ENCODE data around the gene GNAS-AS1. TPM values are rescaled to one million over a fixed set of nuclear protein-coding genes. Genes with fewer than 3 reads are reported as not detected.

The GNAS-AS1 gene
- total and polyA plus RNA-seq, 10 of the 15 experiments (the other 5 are each of a cell fraction or from before 2014, with no cell fraction given): 0.06 to 2.7 (median 1.2) TPM

DNA sequence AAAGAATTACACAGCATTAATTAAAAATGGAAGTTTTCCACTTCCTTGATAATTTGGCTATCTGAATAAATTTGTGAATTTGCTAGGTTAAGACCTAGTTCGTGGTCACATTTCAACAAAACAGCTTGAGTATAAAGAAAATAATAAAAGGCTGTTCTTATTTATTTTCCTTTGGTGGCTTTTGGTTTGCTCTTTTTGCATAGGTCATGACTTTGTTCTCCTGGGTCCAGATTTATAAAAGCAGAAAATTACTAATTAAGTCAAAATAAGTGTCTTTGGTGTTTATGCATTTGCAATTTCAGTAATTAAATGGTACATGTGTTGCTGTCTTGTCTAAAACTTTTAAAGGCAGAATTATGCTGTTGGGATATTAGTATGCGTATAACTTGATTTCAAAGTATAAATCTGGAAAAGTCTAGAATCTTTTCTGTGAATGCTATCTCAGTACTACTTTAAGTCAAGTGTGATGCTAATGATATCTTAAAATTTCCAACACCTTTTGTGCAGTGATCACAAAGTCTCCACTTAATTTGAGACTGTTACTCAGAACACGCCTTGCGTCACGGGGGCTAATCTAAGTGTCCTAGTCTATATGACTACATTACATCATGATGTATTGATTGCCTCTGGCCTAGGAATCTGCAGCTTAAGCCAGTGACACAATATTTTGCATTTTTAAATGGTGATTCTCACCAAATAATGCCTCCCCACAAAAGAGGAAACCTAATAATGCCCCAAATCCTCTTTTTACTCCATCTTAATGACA, 42.8 kb upstream of the GNAS-AS1 start (continued):
- TF ChIP-seq MEF2B (IDR thresholded peaks at IDR 0.05; ENCODE audit: partially characterized antibody, poor library complexity, severe bottlenecking): no peak
- TF ChIP-seq, protein P1, sequence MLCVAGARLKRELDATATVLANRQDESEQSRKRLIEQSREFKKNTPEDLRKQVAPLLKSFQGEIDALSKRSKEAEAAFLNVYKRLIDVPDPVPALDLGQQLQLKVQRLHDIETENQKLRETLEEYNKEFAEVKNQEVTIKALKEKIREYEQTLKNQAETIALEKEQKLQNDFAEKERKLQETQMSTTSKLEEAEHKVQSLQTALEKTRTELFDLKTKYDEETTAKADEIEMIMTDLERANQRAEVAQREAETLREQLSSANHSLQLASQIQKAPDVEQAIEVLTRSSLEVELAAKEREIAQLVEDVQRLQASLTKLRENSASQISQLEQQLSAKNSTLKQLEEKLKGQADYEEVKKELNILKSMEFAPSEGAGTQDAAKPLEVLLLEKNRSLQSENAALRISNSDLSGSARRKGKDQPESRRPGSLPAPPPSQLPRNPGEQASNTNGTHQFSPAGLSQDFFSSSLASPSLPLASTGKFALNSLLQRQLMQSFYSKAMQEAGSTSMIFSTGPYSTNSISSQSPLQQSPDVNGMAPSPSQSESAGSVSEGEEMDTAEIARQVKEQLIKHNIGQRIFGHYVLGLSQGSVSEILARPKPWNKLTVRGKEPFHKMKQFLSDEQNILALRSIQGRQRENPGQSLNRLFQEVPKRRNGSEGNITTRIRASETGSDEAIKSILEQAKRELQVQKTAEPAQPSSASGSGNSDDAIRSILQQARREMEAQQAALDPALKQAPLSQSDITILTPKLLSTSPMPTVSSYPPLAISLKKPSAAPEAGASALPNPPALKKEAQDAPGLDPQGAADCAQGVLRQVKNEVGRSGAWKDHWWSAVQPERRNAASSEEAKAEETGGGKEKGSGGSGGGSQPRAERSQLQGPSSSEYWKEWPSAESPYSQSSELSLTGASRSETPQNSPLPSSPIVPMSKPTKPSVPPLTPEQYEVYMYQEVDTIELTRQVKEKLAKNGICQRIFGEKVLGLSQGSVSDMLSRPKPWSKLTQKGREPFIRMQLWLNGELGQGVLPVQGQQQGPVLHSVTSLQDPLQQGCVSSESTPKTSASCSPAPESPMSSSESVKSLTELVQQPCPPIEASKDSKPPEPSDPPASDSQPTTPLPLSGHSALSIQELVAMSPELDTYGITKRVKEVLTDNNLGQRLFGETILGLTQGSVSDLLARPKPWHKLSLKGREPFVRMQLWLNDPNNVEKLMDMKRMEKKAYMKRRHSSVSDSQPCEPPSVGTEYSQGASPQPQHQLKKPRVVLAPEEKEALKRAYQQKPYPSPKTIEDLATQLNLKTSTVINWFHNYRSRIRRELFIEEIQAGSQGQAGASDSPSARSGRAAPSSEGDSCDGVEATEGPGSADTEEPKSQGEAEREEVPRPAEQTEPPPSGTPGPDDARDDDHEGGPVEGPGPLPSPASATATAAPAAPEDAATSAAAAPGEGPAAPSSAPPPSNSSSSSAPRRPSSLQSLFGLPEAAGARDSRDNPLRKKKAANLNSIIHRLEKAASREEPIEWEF (IDR thresholded peaks at IDR 0.05; ENCODE audit: insufficient replicate concordance, low read depth, low read length): no peak
- TF ChIP-seq YBX1 (IDR thresholded peaks at IDR 0.05): no peak
- TF ChIP-seq JUNB (IDR thresholded peaks at IDR 0.05): peak; percentile 48; the same call in 1 of the 2 replicates
- no peak for TF ChIP-seq JUND (IDR thresholded peaks at IDR 0.05; ENCODE audit: low read depth, low read length)
- TF ChIP-seq, protein P2, sequence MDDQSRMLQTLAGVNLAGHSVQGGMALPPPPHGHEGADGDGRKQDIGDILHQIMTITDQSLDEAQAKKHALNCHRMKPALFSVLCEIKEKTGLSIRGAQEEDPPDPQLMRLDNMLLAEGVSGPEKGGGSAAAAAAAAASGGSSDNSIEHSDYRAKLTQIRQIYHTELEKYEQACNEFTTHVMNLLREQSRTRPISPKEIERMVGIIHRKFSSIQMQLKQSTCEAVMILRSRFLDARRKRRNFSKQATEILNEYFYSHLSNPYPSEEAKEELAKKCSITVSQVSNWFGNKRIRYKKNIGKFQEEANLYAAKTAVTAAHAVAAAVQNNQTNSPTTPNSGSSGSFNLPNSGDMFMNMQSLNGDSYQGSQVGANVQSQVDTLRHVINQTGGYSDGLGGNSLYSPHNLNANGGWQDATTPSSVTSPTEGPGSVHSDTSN (IDR thresholded peaks at IDR 0.05; ENCODE audit: insufficient replicate concordance, low read depth, low read length): no peak
- no peak for TF ChIP-seq SRF (IDR thresholded peaks at IDR 0.05; ENCODE audit: low read depth in 2 of 2, low read length in 2 of 2)
- TF ChIP-seq CBFB (IDR thresholded peaks at IDR 0.05; ENCODE audit: low read depth): no peak
- no peak for TF ChIP-seq ZNF384 (IDR thresholded peaks at IDR 0.05; ENCODE audit: borderline replicate concordance, low read depth, low read length)
- no peak for TF ChIP-seq TARDBP (IDR thresholded peaks at IDR 0.05; ENCODE audit: borderline replicate concordance)
- 0 out of 2 replicates have a peak, but pooled peaks have one; percentile 16 for TF ChIP-seq NR2F1 (conservative IDR thresholded peaks at IDR 0.05)
- no peak for TF ChIP-seq SIX5 (IDR thresholded peaks at IDR 0.05; ENCODE audit: low read depth, low read length, severe bottlenecking)
- no peak for TF ChIP-seq RAD21 (IDR thresholded peaks at IDR 0.05; ENCODE audit: insufficient read depth, low read depth, low read length)
- no peak for TF ChIP-seq BHLHE40 (IDR thresholded peaks at IDR 0.05; ENCODE audit: borderline replicate concordance in 1 of 2, low read depth in 2 of 2, low read length in 1 of 2)
- TF ChIP-seq, protein P3, sequence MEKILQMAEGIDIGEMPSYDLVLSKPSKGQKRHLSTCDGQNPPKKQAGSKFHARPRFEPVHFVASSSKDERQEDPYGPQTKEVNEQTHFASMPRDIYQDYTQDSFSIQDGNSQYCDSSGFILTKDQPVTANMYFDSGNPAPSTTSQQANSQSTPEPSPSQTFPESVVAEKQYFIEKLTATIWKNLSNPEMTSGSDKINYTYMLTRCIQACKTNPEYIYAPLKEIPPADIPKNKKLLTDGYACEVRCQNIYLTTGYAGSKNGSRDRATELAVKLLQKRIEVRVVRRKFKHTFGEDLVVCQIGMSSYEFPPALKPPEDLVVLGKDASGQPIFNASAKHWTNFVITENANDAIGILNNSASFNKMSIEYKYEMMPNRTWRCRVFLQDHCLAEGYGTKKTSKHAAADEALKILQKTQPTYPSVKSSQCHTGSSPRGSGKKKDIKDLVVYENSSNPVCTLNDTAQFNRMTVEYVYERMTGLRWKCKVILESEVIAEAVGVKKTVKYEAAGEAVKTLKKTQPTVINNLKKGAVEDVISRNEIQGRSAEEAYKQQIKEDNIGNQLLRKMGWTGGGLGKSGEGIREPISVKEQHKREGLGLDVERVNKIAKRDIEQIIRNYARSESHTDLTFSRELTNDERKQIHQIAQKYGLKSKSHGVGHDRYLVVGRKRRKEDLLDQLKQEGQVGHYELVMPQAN (conservative IDR thresholded peaks at IDR 0.05): no peak
- TF ChIP-seq, protein P4, sequence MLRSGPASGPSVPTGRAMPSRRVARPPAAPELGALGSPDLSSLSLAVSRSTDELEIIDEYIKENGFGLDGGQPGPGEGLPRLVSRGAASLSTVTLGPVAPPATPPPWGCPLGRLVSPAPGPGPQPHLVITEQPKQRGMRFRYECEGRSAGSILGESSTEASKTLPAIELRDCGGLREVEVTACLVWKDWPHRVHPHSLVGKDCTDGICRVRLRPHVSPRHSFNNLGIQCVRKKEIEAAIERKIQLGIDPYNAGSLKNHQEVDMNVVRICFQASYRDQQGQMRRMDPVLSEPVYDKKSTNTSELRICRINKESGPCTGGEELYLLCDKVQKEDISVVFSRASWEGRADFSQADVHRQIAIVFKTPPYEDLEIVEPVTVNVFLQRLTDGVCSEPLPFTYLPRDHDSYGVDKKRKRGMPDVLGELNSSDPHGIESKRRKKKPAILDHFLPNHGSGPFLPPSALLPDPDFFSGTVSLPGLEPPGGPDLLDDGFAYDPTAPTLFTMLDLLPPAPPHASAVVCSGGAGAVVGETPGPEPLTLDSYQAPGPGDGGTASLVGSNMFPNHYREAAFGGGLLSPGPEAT (IDR thresholded peaks at IDR 0.05; ENCODE audit: low read depth): 0 out of 2 replicates have a peak, but pooled peaks have one; percentile 39
- TF ChIP-seq, protein P5, sequence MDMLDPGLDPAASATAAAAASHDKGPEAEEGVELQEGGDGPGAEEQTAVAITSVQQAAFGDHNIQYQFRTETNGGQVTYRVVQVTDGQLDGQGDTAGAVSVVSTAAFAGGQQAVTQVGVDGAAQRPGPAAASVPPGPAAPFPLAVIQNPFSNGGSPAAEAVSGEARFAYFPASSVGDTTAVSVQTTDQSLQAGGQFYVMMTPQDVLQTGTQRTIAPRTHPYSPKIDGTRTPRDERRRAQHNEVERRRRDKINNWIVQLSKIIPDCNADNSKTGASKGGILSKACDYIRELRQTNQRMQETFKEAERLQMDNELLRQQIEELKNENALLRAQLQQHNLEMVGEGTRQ (IDR thresholded peaks at IDR 0.05; ENCODE audit: borderline replicate concordance, low read depth, low read length): no peak
